GM20431 (cell line): ENCODE results near the gene SLC6A6.

ENCODE experiments used
- in situ Hi-C: fragments of 300-500 bp; cut with MseI, MboI; formaldehyde crosslinking; loops from one replicate; pipeline ENCODE4 v1.15.0; 2020; ENCODE audit warnings: low sequenced_read_pairs; ENCODE audit not compliant: unreplicated experiment

Gene SLC6A6

DNA sequence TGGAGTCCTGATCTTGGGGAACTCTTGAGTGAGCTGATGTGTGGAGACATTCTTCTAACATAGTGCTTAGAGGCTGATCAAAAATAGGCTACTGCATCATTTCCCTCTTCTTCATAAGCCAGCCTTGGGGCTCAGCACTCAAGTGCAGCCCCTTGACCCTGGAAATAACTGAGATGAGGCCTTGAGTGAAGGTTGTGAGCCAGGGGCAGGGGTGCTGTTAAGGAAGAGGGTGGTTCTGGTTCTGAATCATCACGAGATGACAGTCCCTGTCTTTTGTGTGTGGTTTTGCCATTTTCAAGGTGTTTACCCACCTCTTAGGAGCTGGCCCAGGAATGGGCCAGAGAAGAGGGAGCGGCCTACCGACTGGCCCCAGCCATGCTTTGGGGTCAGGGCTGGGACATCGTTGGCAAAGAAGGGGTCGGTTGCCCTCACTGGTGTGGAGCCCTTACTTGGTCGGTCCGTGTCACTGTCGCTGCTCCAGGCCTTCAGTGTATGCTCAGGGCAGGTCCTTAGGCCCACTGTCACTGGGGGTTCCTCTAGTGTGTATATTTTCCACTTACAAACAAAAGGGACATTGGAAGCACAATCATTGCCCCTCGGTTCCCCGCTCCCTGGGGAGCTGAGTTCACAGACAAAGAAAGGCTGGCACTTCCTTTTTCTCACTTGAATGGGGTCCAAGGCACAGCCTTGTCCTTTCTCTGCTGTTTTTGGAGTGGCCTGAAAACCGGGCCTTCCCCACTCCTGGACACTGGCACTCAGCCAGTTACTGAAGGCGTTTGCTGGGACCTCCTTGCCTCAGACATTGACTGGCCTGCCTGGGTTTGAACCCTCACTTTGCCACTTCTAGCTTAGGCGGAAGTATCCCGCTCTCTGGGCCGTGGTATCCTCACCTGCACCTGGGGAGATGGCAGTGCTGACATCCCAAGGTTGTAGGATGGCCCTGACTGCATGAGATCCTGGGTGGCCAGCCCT lies 46.6 kb downstream of the SLC6A6 start:
- in situ Hi-C loops, result no loop called here

DNA sequence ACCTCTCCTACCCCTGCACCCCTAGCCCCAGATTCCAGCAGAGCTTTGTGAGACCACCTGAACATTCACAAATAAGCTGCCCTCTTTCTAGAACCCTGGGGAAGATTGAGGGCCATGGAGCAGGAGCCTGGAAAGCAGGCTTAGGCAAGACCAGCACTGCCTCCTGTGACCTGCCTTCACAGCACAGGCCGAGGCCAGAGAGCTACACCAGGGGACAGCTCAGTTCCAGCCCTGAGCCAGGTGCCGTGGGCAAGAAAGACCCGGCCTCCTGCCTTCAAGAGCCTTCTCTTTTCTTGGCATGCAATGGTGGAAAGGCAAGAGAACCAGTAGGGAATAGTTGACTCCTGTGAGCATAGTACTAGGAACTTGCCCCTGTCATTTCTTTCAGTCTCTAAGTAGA lies 48.1 kb downstream of the SLC6A6 start:
- in situ Hi-C loops, result no loop called here

DNA sequence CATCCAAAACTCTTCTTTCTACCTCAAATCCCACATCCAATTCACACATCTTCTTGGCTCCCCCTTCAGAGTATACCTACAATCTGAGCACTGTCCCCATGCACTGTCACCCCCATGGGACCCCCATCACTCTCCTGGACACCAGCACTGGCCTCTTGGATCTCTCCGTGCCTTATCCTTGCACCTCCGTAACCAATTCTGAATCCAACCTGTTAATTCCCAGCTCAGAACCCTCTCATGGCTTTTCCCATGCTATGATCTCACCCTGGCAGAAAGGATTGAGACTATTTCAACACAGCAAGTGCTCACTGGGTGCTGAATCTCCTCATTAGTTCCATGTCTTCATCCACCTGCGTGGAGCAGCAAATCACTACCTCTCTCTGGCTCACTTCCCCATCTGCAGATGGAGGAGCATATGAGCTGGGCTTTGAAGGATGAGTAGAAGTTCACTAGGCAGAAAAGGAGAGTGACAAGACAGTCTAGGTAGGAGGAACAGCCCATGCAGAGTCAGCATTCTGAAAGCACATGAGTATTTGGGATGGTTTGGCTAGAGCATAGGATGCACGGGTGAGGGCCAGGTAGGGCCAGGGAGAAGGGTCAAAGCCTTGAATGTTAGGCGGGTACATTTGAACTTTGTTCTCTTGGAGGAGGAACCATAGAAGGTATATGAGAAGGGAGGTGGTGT lies 48.7 kb downstream of the SLC6A6 start:
- in situ Hi-C loops, result no loop called here

DNA sequence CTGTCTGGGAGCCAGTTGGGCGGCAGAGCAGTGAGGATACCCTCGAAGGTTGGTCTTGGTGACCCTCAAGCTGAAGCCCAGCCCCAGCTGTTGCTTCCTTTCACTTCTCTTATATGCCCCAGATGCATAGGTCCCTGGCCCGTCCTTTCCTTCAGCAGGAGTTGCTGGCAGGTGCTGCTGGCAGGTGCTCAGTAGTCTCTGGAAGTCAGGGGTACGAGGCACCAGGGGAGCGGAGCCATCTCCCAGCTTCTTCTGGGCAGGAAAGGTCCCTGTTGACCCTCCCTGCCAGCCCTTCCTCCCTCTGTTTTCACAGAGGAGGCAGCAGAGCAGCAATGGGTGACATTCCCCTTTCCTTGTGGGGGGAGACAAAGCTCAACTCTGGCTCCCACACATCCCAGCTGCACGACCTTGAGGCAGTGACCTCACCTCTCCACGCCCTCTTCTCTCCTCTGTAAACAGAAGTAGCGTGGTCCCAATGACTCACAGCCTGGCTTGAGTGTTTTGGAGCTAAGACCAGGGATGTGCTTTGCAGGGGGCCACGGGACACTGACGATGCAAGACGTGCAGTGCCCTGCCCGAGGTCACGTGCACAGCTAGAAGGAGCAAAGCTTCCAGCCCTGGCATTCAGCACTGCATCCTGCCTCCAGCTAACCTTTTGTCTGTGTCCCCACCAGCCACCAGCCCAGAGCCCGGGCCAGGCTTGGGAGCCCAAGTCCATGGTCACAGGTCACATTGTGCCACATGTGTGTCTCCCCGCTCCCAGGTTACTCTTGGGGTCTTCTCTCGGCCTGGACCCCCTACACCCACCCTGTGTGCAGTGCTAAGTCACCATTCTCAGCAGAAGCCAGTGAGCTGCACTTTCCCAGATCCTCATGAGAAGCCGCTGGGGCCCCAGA lies 49.7 kb downstream of the SLC6A6 start:
- in situ Hi-C loops, result no loop called here

DNA sequence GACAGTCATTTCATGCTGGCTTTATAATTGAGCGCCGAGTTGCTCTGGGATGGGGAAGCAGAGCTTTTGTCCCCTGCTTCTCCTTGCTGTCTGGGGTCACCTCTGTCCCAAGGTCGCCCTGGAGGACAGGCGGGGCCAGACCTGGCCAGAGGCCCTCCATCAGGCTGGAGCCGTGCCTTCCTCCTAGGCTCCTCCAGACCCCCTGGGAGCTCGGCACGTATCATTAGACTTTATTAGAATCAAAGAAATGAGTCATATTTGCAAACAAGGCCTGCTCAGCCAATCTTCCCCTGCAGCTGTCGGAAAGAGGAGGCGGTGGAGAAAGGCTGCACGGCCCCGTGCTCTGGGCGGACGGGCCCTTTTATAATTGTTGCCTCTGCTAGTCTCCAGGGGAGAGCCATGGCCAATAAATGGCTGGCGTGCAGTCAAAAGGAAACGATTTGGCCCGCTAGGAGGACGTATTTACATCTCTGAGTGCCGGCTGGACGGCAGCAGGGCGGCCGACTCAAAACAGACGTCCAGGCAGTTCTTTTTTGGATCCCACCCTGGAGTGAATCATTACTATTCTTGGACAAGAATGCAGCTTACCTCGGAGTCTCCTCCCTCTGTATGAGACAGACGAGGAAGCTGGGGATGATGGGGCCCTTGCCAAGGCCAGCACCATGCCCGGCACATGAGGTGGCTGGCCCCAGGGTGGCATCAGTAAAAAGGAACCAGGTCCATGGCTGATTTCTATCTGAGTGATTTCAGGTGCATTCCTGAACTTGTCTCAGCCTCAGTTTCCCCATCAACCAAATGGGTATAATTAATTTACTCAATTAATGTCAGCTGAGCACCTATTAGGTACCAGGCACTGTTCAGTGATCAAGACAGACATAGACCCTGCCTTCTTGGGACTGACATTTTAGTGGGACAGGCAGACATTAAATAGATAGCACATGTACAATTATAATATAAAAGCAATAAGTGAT lies 50.6 kb downstream of the SLC6A6 start:
- in situ Hi-C loops, result no loop called here

DNA sequence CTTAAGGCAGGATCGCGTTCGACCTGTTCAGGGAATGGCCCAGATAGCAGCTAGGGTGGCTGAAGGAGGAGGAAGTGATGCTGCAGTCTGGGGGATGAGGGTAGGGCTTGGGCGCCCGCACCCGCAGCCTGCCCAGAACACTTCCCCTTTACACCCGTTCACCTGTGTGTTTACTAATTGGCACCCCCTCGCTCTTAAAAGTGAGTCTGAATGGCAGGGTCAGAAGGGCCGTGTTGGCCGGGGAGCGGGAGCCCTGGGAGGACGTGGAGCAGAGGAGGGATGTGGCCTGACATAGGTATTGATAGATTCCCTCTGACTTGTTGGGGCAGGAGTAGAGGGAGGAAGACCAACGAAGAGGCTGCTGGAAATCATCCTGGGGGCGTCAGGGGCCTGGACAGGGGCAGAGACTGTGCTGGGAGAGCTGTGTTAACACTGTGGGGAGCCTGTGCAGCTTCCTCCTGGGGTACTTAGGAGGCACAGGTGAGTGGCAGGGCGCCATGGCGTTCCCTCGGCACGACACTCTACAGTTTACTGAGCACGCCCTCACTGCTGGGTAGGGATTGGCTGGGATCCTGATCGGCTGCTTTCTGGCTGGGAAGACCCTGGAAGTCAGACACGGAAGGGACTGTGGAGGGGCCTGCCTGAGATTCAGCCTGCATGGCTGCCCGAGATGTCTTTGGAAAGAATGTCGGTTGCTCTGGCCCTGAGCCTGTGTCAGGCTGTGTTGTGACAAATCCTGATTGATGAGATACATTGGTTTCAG lies 51.7 kb downstream of the SLC6A6 start:
- in situ Hi-C loops, result no loop called here

DNA sequence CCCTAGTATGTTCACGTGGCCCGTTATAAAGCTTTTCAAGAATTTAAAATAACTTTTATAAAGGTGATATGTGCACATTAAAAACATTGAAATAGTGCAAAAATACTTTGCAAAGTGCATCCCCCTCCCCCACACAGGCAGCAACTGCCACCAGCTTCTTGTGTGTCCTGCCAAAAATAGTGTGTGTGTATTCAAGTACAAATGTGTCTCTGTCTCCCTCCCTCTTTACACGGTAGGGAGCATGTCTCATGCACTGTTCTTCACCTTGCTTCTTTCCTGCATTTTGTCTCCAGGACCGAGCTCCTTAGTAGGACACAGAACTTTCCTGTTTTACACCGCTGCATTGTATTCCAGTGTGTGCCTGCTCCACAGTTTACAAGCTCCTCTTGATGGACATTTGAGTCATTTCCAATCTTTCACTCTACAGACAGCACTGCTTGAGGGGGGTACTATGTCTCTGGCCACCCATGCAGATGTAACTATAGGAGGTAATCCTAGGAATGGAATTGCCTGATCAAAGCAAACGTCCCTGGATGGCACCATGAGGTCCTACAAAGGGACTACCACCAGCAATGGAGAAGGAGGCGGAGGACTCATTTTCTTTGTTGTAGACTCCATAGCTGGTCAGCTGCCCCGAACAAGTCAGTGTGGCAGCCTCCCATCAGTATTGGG lies 52.4 kb downstream of the SLC6A6 start:
- in situ Hi-C loops, result no loop called here

DNA sequence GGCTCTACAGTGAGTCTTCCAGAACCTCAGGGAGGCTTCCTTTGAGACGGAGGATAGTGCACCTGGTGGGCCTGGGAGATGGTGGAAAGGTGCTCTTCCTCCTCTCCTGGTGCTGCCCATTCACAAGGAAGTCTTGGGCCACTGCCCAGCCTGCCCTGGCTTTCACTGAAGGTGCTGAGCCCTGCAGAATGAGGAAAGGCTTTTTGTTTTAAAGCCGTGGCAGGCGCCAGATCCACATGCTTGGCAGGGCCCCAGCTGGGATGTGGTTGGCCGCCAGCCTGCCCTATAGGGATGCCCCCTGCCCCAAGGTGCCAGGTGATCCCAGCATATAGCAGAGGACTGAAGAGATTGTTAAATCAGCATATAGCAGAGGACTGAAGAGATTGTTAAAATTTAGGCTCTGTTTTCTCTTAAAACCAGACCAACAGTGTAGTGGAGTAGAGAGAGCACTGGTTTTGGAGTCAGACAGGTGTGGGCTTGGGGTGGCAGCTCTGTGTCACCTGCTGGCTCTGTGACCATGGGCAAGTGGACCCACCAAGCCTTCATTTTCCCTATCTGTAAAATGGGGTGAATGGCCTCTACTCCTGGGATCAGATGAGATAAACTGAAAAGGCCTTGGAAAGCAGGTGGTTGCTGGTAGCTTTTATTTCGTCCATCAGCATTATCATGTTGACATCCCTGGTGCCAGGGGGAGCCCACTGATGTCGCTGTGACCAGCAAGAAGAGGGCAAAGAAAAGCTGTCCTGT lies 53.3 kb downstream of the SLC6A6 start:
- in situ Hi-C loops, result no loop called here

DNA sequence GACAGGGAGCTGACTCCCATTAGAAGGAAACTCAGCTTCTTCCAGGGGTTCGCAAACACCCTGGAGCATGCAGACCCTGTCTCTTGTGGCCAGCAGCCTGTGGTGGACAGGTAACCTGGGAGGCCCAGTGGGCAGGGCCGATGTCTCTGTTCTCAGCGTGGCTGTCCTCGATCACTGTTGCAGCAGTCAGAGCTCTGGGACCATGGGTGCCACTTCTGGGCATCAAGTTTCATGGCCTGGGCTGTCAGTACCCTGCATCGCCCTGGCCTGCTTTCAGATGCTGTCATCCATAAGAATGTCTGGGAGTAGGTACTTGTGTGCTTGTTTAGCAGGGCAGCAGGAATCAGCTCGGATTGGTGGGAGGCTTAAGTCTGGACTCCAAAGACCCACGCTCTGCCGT lies 54.4 kb downstream of the SLC6A6 start:
- in situ Hi-C loops, result no loop called here

DNA sequence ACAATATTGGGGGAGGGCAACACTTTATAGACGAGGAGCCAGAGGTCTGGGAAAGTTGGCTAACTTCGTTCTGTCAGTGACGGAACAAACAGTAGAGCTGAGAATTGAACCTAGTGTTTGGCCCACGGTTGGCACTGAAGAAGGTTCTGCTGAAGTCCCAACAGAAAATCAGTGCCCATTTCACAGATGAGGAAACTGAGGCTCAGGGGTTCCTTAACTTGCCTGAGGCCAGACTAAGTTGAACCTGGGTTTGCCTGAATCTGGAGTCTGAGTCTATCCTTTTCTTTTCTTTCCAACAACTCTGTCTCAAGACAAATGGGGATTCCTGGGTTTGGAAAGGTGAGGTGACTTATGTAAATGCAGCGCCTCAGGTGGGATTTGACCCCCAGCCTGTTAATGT lies 55.1 kb downstream of the SLC6A6 start:
- in situ Hi-C loops, result no loop called here

DNA sequence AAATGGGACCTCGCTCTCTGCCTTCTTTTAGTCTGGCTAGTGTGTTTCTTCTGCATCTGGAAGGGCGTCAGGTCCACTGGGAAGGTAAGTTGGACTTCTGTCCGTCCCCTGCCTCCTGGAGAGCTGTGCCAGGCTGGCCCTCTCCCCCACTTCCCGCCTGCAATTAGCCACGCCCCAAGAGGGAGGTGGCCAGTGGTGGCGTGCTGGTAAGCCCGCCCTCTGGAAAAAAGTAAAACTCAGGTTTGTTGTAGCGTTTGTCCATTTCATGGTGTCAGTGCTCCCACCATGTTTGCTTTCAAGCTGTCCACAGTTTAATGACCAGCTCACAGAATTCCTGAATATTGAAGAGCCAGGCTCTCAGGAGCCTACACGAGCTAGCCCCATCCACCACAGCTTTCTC lies 55.6 kb downstream of the SLC6A6 start:
- in situ Hi-C loops, result no loop called here

DNA sequence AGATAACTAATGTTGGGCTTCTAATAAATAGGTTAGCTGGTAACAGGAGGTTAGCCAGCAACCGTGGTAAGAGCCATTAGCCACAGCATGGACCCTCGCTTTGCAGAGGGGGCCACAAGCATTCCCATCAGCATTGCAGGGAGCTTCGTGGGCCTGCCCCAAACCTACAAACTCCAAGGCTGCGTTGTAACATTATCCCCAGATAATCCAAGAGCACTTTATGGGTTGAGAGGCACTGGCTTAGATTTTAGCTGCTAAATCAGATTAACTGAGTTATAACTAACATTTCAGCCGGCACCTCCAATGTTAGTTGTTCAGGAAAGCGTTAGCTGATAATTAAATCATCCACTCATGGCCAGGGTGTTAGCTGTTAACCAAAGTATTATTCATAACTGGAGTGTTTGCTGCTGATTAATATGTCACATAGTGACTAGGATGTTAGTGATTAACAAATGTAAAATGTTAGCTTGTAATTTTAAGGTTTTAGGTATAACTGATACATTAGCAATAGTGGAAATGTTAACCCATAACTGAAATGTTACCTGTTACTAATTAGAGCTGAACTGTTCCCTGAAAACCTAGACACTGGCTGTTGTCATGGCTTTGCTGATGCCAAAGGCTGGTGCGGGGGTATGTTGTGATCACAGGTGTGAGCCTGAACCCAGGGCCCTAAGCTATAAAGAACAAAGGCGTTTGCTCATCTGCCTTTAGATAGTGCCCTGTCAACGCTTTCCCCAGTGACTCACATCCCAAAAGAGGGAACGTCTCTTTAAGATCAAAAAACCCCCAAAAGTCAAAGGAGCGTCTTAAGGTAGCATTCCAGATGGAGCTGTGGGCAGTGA lies 56.2 kb downstream of the SLC6A6 start:
- in situ Hi-C loops, result no loop called here

DNA sequence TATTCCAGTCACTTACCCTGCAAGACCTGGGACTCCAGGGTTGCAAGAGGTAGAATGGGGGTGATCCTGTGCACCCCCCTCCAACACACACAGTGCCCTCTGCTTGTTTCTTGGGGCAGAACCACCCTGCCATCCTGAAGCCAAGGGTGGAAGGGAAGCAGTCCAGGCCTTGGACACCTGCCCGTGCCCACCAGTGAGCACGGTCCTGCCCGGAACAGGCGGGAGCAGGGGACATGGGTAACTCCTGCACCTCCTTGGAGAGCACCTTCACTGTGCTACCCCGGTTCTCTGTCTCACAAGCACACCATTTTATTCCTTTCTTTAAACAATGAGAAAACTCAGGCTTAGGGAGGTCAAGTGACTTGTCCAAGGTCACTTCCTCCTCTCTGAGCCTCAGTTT lies 57.0 kb downstream of the SLC6A6 start:
- in situ Hi-C loops, result no loop called here

DNA sequence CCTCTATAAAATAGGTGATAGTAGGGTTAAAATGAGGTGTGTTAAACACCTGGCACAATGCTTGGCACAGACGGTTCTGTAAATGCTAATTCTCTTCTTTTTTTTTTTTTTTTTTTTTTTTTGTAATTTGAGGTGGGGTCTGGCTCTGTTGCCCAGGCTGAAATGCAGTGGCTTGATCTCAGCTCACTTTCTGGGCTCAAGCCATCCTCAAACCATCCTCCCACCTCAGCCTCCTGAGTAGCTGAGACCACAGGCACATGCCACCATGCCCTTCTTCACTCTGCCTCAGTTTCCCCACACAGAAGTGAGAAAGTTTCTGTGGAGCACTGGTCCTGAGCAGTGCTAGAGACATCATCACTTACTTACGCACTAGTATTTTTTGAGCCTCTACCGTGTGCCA lies 57.4 kb downstream of the SLC6A6 start:
- in situ Hi-C loops, result loop anchor here (10.0 kb wide), 1 partner anchor 195 kb away; no protein-coding TSS in a partner anchor

DNA sequence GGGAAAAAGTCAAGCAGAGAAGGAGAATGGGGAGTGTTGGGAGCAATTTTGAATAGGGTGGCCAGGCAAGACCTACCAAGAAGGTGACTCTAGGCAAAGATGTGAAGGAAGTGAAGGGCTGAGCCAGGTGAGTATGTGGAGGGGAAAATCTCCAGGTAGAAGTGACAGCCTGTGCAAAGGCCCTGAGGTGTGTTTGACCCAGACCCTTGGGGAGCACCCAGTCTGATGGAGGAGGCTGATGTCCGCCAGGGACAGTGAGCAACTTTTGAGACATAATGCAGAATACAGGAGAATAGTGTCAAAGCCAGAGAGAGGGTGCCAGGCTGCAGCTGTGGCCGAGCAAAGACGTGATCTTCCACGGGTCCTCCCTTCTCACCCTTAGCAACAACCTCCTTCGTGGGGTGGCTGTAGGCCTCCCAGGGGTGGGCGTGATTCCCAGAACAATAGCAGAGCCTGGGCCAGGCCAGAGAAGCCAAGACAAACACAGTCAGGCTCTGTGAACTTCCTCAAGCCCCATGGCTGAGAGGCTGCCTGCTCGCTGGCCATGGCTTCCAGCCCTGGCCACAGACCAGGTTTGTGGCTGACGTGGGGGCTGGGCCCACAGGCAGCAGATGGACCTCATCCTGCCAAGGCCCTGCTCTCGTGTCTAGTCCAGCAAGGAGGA lies 58.1 kb downstream of the SLC6A6 start:
- in situ Hi-C loops, result loop anchor here (10.0 kb wide), 1 partner anchor 196 kb away; no protein-coding TSS in a partner anchor
